Activated CD4-positive, alpha-beta T cell treated with anti-CD3 and anti-CD28 coated beads for 36 hours (primary cell): ENCODE measurements around the gene ACKR4. TPM values are rescaled to one million over a fixed set of nuclear protein-coding genes. Genes with fewer than 3 reads are reported as not detected.

Experiments
- ATAC-seq: fragments of 200-7000 bp; cut with Tn5 transposase; one replicate; pipeline ENCODE4 v1.10.0; 2021; ENCODE audit warnings: mild to moderate bottlenecking, moderate library complexity
- CTCF ChIA-PET: fragments of 350-600 bp; sonication (Branson Sonifier 250); formaldehyde crosslinking; loops from one replicate; lab custom pipeline; 2021; ENCODE audit warnings: antibody characterized with exemption; lab: Charles Lee
- POLR2A ChIA-PET: fragments of 350-600 bp; sonication (Branson Sonifier 250); formaldehyde crosslinking; loops from one replicate; lab custom pipeline; 2021; ENCODE audit warnings: antibody characterized with exemption, inconsistent platforms; lab: Charles Lee
- DNase-seq: peaks from one replicate; pipeline ENCODE4 v3.0.0-alpha.2; 2020
- H3K27ac Mint-ChIP-seq: one replicate; pipeline ENCODE4 v1.8.0; 2021; ENCODE audit warnings: mixed read lengths
- H3K27me3 Mint-ChIP-seq: one replicate; pipeline ENCODE4 v1.8.0; 2021; ENCODE audit warnings: mixed read lengths
- H3K36me3 Mint-ChIP-seq: one replicate; pipeline ENCODE4 v1.8.0; 2021; ENCODE audit warnings: low read depth, mixed read lengths
- H3K4me1 Mint-ChIP-seq: one replicate; pipeline ENCODE4 v1.8.0; 2021; ENCODE audit warnings: mixed read lengths
- H3K4me3 Mint-ChIP-seq: one replicate; pipeline ENCODE4 v1.8.0; 2021; ENCODE audit warnings: mild to moderate bottlenecking, moderate library complexity, mixed read lengths
- H3K9me3 Mint-ChIP-seq: one replicate; pipeline ENCODE4 v1.8.0; 2021; ENCODE audit warnings: low read depth, mixed read lengths
- intact Hi-C, 2 experiments: fragments of 100-400 bp; cut with DNase I in 1 of 2; cut with micrococcal nuclease in 1 of 2; formaldehyde crosslinking; loops; one replicate each; pipeline versions ENCODE4 v1.14.2 to v1.15.1; 2022 to 2024; cut with DNase I, micrococcal nuclease
- total RNA-seq, 2 experiments: library from RNA; stranded (reverse); gene quantifications; one replicate each; pipeline ENCODE4 v1.2.3, GENCODE V29; 2021

Gene ACKR4
- total RNA-seq, 2 experiments from 2014 or later, result 0.09 TPM

DNA sequence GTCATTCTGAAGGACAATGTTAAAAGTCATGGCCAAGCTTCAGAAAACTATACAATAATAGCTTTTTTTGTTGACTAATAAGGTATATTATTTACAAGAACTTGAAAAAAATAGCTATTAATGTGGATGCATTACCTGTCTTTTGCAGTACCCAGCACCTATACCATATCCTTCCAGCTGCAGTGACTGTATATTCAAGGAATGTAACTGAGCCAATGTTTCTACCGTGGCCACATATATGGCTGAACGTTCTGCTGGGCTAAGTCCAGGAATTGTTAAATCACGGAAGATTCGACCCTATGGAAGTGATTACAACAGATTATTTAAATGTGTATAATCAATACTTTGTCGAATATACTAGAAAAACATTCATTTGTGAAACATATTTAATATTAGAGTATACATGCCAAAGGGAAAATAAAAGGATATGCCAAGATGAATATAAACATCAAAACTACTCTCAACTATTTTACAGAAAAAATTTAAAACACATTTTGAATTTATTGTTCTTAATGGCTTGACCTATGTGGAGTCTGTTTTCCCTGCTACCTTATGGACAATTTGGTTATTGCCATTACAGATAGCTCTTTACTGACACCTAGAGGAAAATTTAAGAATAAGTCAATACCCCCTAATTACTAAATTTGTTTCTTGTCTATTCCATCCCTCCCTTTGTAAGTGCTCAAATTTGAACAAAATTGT is 44.9 kb downstream of the ACKR4 start:
- ChIA-PET POLR2A (no interaction called here), CTCF (interaction anchor here (0.6 to 6.3 kb wide), 27 partner anchors 11 to 317 kb away, joined by 3 to 102 read pairs (median 5); no protein-coding TSS in a partner anchor)
- no peaks in the 10 kb centered on the region for H3K9me3 Mint-ChIP-seq
- no peak overlapping the region for H3K27ac Mint-ChIP-seq
- ATAC-seq, result peak; percentile 39
- no peaks in the 10 kb centered on the region for H3K27me3 Mint-ChIP-seq
- peaks cover 4% of the 10 kb centered on the region for H3K4me1 Mint-ChIP-seq
- H3K36me3 Mint-ChIP-seq, result peaks cover 9% of the 10 kb centered on the region
- intact Hi-C loops, result loop anchor here (1.0 to 10.0 kb wide), 3 partner anchors 106 to 387 kb away; no protein-coding TSS in a partner anchor
- H3K4me3 Mint-ChIP-seq, result no peak overlapping the region
- no peak for DNase-seq

DNA sequence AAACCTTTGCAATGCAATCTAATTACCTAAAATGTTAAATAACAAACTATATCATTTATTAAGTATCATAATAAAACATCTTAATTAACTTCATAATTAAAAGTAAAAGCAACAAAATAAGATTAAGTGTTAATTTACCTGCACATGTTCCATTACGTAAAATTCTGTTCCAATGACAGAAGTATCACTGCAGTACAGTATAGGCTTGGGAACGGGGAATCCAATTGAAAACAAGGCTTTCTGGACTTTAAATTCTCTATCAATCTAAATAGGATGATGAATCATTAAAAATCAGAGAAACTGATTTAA is 45.4 kb downstream of the ACKR4 start:
- H3K27me3 Mint-ChIP-seq, result no peaks in the 10 kb centered on the region
- ChIA-PET POLR2A (no interaction called here), CTCF (interaction anchor here (0.8 to 6.3 kb wide), 25 partner anchors 11 to 317 kb away, joined by 3 to 102 read pairs (median 5); no protein-coding TSS in a partner anchor)
- intact Hi-C loops, result loop anchor here (1.0 to 10.0 kb wide), 3 partner anchors 106 to 388 kb away; no protein-coding TSS in a partner anchor
- no peak overlapping the region for H3K4me3 Mint-ChIP-seq
- ATAC-seq (no peak), DNase-seq (no peak)
- H3K27ac Mint-ChIP-seq, result no peak overlapping the region
- peaks cover 9% of the 10 kb centered on the region for H3K36me3 Mint-ChIP-seq
- H3K4me1 Mint-ChIP-seq, result peaks cover 4% of the 10 kb centered on the region
- H3K9me3 Mint-ChIP-seq, result no peaks in the 10 kb centered on the region

GRCh38 chr3:132643366-132643765 is 46.3 kb downstream of the ACKR4 start:
- Mint-ChIP-seq H3K27me3 (no peaks in the 10 kb centered on the region), H3K4me1 (peaks cover 4% of the 10 kb centered on the region), H3K27ac (no peak overlapping the region), H3K9me3 (no peaks in the 10 kb centered on the region), H3K4me3 (no peak overlapping the region), H3K36me3 (peaks cover 9% of the 10 kb centered on the region)
- intact Hi-C loops, result loop anchor here in 1 of 2 experiments (10.0 kb wide), 1 partner anchor 389 kb away; no protein-coding TSS in a partner anchor
- POLR2A ChIA-PET, result interaction anchor here (0.5 kb wide), 1 partner anchor 24 kb away, joined by 3 read pairs; no protein-coding TSS in a partner anchor
- DNase-seq (no peak), ATAC-seq (no peak)
- CTCF ChIA-PET, result interaction anchor here (0.8 to 6.3 kb wide), 19 partner anchors 10 to 359 kb away, joined by 3 to 102 read pairs (median 5); no protein-coding TSS in a partner anchor

GRCh38 chr3:132645058-132645457 is 48.0 kb downstream of the ACKR4 start:
- H3K4me3 Mint-ChIP-seq, result no peak overlapping the region
- H3K36me3 Mint-ChIP-seq, result peaks cover 4% of the 10 kb centered on the region
- no peak overlapping the region for H3K27ac Mint-ChIP-seq
- ChIA-PET POLR2A (interaction anchor here (0.6 kb wide), 1 partner anchor 32 kb away, joined by 5 read pairs; no protein-coding TSS in a partner anchor), CTCF (interaction anchor here (0.6 to 1.3 kb wide), 4 partner anchors 9 to 109 kb away, joined by 3 to 5 read pairs (median 4); partner anchors contain the start of gene UBA5)
- H3K4me1 Mint-ChIP-seq, result peaks cover 4% of the 10 kb centered on the region
- ATAC-seq, result no peak
- H3K27me3 Mint-ChIP-seq, result no peaks in the 10 kb centered on the region
- no peak for DNase-seq
- no peaks in the 10 kb centered on the region for H3K9me3 Mint-ChIP-seq
- intact Hi-C loops, result loop anchor here in 1 of 2 experiments (10.0 kb wide), 1 partner anchor 390 kb away; no protein-coding TSS in a partner anchor

- ATAC-seq, result peak; percentile 58
- ChIA-PET POLR2A (no interaction called here), CTCF (interaction anchor here (0.8 kb wide), 1 partner anchor 114 kb away, joined by 3 read pairs; no protein-coding TSS in a partner anchor)
- no peaks in the 10 kb centered on the region for H3K9me3 Mint-ChIP-seq
- no peaks in the 10 kb centered on the region for H3K27me3 Mint-ChIP-seq
- no peak overlapping the region for H3K4me3 Mint-ChIP-seq
- no peak overlapping the region for H3K27ac Mint-ChIP-seq
- no peak for DNase-seq
- peaks cover 5% of the 10 kb centered on the region for H3K4me1 Mint-ChIP-seq
- no peaks in the 10 kb centered on the region for H3K36me3 Mint-ChIP-seq
- intact Hi-C loops, result loop anchor here in 1 of 2 experiments (10.0 kb wide), 1 partner anchor 225 kb away; no protein-coding TSS in a partner anchor
Observed at GRCh38 chr3:132650153-132650552, 53.1 kb downstream of the ACKR4 start.

Other genes with a start within 250 kb of the ACKR4 start
- 10 to 100 TPM; 29.9 to 33.5 TPM for gene DNAJC13, start 179.8 kb upstream of the ACKR4 start, total RNA-seq
- 10 to 100 TPM; 16.1 to 16.9 TPM for gene ACAD11, start 62.5 kb downstream of the ACKR4 start, total RNA-seq
- gene UBA5, start 63.1 kb downstream of the ACKR4 start, total RNA-seq, result 10 to 100 TPM; 69.7 to 85.1 TPM
- 10 to 100 TPM; 11.8 to 11.9 TPM for gene NPHP3, start 125.1 kb downstream of the ACKR4 start, total RNA-seq